Left lung (tissue), 10 donors: ENCODE results near the gene SLC7A11. TPM values are rescaled to one million over a fixed set of nuclear protein-coding genes. Genes with fewer than 3 reads are reported as not detected.

Experiments
- ATAC-seq: fragments of 200-7000 bp; cut with Tn5 transposase; one replicate; pipeline ENCODE4 v1.9.1; 2020; ENCODE audit warnings: moderate library complexity
- DNase-seq, 4 donors: peaks; one replicate each; pipeline ENCODE4 v3.0.0-alpha.2; 2013 to 2020
- H3K27ac ChIP-seq, 2 donors: fragments of 200-600 bp; sonication (generic) in 1 of 2; one replicate each; pipeline versions ENCODE4 v1.5.0 to v1.8.0; 2020 to 2021
- H3K27me3 ChIP-seq, 2 donors: fragments of 200-600 bp; sonication (generic) in 1 of 2; one replicate each; pipeline versions ENCODE4 v1.5.0 to v1.8.0; 2020 to 2021
- H3K36me3 ChIP-seq, 2 donors: fragments of 200-600 bp; sonication (generic) in 1 of 2; one replicate each; pipeline versions ENCODE4 v1.5.0 to v1.8.0; 2020 to 2021
- H3K4me1 ChIP-seq, 2 donors: fragments of 200-600 bp; one replicate each; pipeline ENCODE4 v1.8.0; 2021
- H3K4me3 ChIP-seq, 2 donors: fragments of 200-600 bp; sonication (generic) in 1 of 2; one replicate each; pipeline versions ENCODE4 v1.5.0 to v1.8.0; 2020 to 2021; ENCODE audit warnings: mild to moderate bottlenecking in 1 of 2
- H3K9me3 ChIP-seq, 2 donors: fragments of 200-600 bp; sonication (generic) in 1 of 2; one replicate each; pipeline versions ENCODE4 v1.5.0 to v1.8.0; 2020 to 2021
- intact Hi-C, 2 donors: fragments of 100-400 bp; cut with DNase I; formaldehyde crosslinking; loops; one replicate each; pipeline versions ENCODE4 v1.11.2 to v1.14.2; 2022
- polyA plus RNA-seq, 6 donors: library from polyadenylated mRNA; unstranded; fragments of 120-200 nt; gene quantifications; one replicate each; pipeline ENCODE4 v1.2.1, GENCODE V29; 2013; ENCODE audit not compliant: insufficient read length in 6 of 6
- total RNA-seq, 2 donors: library from RNA; stranded (reverse); fragmentation: NEBNext Ultra II Directional; extraction: Animal tissue kit (Norgen Biotek cat#: 25700); gene quantifications; one replicate each; pipeline ENCODE4 v1.2.1, GENCODE V29; 2021
- TF ChIP-seq, protein P1 (sequence below), 2 donors: fragments of 200-600 bp; sonication (generic) in 1 of 2; IDR thresholded peaks; one replicate each; pipeline versions ENCODE4 v1.5.0 to v1.8.0; 2021; ENCODE audit warnings: antibody characterized with exemption in 2 of 2
- donor health status: DM: no; HTN: yes; CAD: no.
- donor health status: DM: no; HTN: no; CAD: no.

SLC7A11 gene
- total and polyA plus RNA-seq, 8 donors, result 0.61 to 13.2 (median 0.90) TPM

DNA sequence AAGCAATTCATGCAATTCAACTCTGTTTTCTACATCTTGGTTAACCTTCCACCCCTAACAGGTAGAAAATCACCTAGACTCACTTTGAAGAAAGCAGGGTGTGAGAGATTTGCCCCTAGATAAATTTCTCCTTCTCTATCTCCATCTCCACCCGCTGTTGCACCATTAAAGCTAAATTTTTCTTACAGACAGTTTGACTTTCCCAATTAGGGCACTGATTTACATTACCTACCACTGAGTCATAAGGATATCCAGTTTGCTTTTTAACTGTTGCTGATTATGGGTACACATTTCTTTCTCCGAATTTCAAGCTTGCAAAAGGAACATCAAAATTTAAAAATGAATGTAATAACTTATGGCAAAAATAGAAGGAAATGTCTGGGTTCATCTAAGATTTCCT lies 13.0 kb downstream of the SLC7A11 start:
- H3K9me3 ChIP-seq, result no peaks in the 10 kb centered on the region
- peaks cover 0 to 5% of the 10 kb centered on the region in 2 donors for H3K36me3 ChIP-seq
- H3K4me1 ChIP-seq, result no peaks in the 10 kb centered on the region
- TF ChIP-seq, protein P1, sequence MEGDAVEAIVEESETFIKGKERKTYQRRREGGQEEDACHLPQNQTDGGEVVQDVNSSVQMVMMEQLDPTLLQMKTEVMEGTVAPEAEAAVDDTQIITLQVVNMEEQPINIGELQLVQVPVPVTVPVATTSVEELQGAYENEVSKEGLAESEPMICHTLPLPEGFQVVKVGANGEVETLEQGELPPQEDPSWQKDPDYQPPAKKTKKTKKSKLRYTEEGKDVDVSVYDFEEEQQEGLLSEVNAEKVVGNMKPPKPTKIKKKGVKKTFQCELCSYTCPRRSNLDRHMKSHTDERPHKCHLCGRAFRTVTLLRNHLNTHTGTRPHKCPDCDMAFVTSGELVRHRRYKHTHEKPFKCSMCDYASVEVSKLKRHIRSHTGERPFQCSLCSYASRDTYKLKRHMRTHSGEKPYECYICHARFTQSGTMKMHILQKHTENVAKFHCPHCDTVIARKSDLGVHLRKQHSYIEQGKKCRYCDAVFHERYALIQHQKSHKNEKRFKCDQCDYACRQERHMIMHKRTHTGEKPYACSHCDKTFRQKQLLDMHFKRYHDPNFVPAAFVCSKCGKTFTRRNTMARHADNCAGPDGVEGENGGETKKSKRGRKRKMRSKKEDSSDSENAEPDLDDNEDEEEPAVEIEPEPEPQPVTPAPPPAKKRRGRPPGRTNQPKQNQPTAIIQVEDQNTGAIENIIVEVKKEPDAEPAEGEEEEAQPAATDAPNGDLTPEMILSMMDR (IDR thresholded peaks at IDR 0.05), result no peak
- no peak for DNase-seq
- no peak for ATAC-seq
- intact Hi-C loops, result no loop called here
- no peak overlapping the region for H3K4me3 ChIP-seq
- no peaks in the 10 kb centered on the region for H3K27me3 ChIP-seq
- no peak overlapping the region for H3K27ac ChIP-seq

DNA sequence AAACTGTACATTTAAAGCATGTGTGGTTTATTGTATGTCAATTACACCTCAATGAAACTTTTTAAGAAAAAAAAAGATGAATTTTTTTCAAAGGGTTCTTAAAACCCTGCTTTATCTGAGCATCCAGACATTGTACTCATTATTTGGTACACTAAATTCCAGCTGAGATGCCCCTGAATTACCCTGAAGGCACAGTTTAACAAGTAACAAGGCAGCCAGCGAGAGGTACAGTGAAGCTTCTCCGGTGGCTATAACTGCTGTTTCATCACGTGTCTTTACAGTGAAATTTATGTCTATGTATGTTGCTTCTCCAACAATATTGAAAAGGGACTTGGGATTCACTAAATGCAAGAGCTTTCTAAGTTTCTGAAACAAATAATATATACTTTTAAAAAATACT lies 15.8 kb downstream of the SLC7A11 start:
- no peaks in the 10 kb centered on the region for H3K9me3 ChIP-seq
- peaks cover 0 to 9% of the 10 kb centered on the region in 2 donors for H3K4me1 ChIP-seq
- H3K27ac ChIP-seq, result no peak overlapping the region
- H3K4me3 ChIP-seq, result no peak overlapping the region
- DNase-seq (no peak), ATAC-seq (no peak)
- no peaks in the 10 kb centered on the region for H3K36me3 ChIP-seq
- H3K27me3 ChIP-seq, result no peaks in the 10 kb centered on the region
- intact Hi-C loops, result no loop called here
- TF ChIP-seq, protein P1 (IDR thresholded peaks at IDR 0.05), result no peak

DNA sequence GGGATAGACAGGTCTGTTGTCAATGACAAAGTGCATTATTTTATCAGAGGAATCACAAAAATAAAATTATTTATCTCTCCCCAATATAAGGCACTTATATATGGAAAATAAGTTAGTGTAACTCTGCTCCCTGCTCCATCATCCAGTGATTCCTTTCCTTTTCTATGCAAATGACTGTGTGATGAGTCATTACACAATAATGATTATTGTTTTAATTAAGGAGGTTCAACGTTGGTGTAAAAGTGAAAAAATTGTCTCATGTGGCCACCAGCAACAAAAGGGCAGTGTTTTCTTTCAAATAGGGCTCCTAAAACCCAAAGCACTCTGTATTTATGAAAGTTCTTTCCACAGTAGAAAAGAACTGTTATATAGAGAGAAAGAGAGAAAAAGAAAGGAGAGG lies 16.7 kb downstream of the SLC7A11 start:
- Histone ChIP-seq H3K36me3 (no peaks in the 10 kb centered on the region), H3K4me3 (no peak overlapping the region), H3K9me3 (no peaks in the 10 kb centered on the region), H3K27ac (no peak overlapping the region), H3K27me3 (no peaks in the 10 kb centered on the region), H3K4me1 (peaks cover 0 to 9% of the 10 kb centered on the region in 2 donors)
- DNase-seq (no peak), ATAC-seq (no peak)
- intact Hi-C loops, result no loop called here
- TF ChIP-seq, protein P1 (IDR thresholded peaks at IDR 0.05), result no peak

DNA sequence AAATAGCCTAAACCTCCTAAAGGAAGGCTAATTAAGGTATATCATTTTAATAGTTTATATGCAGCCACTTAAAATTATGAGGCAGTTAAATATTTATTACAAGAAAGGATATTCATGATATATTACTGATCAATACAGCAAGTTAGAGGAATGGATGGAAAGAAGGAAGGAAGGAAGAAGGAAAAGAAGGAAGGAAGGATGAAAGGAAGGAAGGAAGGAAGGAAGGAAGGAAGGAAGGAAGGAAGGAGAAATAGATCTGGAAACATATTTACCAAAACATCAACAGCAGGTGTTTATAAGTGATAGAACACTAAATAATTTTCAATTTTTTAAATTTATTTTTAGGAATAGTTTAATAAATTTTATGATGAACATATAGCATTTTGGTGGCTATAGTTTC lies 17.5 kb downstream of the SLC7A11 start:
- DNase-seq (no peak), ATAC-seq (no peak)
- no peaks in the 10 kb centered on the region for H3K36me3 ChIP-seq
- no peak overlapping the region for H3K4me3 ChIP-seq
- no peaks in the 10 kb centered on the region for H3K9me3 ChIP-seq
- no peaks in the 10 kb centered on the region for H3K27me3 ChIP-seq
- peaks cover 0 to 9% of the 10 kb centered on the region in 2 donors for H3K4me1 ChIP-seq
- H3K27ac ChIP-seq, result no peak overlapping the region
- TF ChIP-seq, protein P1 (IDR thresholded peaks at IDR 0.05), result no peak
- intact Hi-C loops, result no loop called here

DNA sequence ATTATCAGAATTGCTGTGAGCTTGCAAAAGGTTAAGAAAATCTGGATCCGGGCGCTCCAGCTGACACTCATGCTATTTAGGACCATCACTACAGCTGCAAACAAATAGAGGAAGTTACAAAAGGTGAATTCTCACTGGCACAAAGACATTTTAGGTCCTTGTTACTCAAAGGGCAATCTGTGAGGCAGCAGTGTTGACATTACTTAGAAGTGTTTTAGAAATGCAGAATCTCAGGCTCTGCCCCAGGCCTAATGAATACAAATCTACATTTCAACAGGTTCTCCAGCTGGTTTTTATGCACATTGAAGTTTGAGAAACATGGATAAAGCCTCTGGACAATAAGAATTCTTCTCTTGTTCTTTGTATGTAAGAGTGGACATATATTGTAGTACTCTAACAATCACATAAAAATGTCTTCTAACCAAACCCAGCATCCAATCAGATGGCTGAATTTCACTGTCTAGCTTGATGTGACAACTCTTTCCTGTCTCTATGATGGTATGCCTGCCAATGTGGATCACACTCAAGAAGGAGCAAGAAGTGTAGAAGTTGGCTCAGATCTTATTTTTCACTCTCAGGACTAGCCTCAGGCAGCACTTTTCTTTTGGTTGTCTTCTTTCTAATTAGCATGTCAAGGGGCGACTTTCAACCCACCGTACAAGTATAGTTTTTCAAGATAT lies 18.8 kb downstream of the SLC7A11 start:
- TF ChIP-seq, protein P1 (IDR thresholded peaks at IDR 0.05), result no peak
- Histone ChIP-seq H3K9me3 (no peaks in the 10 kb centered on the region), H3K27me3 (no peaks in the 10 kb centered on the region), H3K36me3 (no peaks in the 10 kb centered on the region), H3K27ac (no peak overlapping the region), H3K4me3 (no peak overlapping the region), H3K4me1 (peaks cover 0 to 9% of the 10 kb centered on the region in 2 donors)
- intact Hi-C loops, result no loop called here
- DNase-seq (no peak), ATAC-seq (no peak)
